Hematopoietic multipotent progenitor cell treated with erythropoietin and hydrocortisone succinate and interleukin-3 and kit ligand, for 4 days (in vitro differentiated cells): ENCODE measurements around the gene THSD4.
"Not testable (repeated sequence)": the region's sequence is repeated elsewhere in the genome, so short reads cannot be mapped to it uniquely, and the experiment has no call there.

Source experiments
- DNase-seq: peaks from one replicate; pipeline ENCODE4 v3.0.0-alpha.2; 2015

The THSD4 gene

DNA sequence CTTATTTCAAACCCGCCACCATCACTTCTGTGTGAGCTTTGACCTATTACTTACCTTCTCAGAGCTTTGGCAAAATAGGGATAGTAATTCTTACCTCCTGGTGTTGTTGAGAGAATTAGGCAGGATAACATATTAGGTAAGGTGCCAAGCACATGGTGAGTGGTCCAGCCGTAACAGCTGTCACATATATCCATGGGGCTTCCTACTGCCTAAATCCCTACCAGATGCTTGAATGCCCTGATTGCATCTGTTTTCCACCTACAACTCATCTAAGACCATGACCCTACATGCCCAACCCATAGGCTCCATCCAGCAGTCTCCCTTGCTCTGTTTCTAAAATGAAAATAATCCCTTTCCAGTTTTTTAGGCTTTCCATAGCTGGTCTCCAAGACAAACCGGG, 532.8 kb downstream of the THSD4 start:
- DNase-seq = no peak

DNA sequence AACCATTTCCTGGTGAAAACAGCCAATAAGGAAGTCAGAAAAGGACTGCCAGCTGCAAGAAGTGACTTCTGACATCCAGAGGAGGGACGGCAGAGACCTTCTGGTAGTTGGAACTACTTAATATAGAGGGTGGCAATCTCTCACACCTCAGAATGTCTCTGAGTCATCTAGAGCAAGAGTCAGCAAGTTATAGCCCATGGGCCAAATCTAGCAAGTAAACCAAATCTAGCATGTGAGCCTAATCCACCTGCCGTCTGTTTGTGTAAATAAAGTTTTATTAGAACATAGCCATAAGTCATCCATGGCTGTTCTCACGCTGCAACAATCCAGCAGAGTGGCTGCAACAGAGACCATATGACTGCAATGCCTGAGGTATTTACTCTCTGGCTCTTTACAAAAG, 534.6 kb downstream of the THSD4 start:
- no peak for DNase-seq

DNA sequence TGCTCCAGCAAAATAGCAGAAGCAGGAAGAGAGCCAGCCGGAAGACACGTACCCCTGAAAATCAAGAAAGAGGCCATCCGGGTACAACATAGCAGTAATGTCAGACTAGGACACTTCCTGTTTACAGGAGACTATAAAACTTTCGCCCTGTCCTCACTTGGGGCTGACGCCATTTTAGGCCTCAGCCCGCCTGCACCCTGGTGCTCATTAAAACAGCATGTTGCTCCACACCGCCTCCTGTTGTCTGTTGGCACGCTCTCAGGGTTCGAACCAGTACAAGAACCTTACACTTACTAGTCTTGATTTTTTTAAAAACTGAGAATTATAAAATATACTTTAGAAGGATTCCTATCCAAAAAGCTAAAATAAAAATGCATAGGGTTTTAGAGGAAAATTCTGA, 535.3 kb downstream of the THSD4 start:
- no peak for DNase-seq

DNA sequence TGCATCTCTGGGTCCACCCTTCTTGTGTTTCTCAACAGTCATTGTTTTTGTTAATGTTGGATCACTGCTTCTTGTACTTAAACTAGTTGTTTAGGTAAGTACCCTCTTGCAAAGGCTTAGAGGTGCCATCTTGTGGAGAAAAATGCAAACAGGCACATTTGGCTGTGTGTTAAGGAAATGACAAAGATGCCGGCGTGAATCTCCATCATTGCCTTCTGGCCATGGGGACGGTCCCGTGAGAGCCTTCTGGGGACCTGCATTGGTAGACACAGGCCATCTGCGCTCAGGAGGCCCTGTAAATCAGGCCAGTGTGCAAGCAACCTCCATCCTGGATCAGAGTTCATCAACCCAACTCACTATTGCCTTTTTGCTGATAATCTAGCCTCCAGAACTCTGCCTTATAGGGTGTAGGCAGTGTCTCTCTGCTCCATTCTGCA, 536.5 kb downstream of the THSD4 start:
- DNase-seq = peak; percentile 63

DNA sequence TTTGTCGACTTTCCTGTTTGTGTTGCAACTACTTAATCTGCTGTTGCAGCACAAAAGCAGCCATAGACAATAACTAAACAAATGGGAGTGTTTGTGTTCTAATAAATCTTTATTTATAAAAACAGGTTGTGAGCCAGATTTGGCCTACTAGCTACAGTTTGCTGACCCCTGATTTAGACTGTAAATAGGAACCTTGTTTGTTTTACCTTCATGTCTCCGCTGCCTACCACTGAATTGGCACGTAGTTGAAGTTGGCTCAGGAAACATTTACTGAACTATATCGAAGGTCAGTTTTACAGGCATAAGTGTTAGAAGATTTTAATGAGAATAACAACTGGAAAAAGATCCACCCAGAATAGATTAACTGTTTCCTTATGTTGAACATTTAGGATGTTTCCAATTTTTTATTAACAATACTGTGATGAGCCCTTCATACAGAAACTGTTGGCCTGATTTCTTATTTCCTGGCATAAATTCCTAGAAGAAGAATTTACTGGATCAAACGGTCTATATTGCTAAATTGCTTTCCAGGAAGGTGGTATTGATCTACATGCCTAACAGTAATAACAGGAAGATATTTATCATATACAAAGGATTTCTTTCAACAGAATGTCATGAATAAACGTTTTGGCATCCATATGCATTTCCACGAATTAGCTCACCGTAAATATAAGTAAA, 538.9 kb downstream of the THSD4 start:
- DNase-seq = no peak

DNA sequence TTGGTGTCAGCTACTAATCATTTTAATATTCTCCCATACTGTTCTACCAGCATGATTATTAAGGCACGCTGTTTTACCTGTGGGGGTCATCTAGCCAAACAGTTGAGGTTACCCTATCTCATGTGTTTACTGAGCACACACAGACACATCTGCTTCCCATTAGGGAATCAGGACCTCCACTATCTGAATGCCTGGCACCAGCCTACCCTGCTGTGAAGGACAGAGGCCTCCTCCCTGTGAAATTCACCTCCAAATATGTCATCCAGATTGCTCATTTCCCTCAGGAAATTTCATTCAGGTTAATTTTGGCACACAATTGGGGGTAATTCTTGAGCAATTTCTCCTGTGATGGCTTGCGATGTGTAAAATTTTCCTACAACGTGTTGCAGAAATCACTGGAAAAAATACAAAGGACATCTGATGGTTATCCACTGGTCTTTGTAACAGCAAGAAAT, 539.5 kb downstream of the THSD4 start:
- no peak for DNase-seq

DNA sequence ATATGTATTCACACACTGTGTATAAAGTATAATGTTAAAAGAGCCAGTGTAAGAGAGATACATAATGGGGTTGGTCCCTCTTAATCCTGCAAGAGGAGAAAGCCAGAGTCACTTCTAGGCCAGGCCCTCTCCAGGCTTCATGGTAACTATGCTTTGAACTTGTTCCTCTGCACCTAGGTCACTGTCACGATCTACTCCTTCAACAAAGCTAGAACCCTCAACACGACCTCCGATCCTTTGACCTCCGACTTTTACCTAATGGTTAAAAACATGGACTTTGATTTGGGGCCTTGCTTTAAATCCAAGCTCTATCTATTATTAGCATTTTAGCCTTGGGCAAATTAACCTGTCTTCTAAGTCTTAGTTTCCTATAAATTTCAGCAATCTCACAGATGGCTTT, 541.2 kb downstream of the THSD4 start:
- DNase-seq = no peak

DNA sequence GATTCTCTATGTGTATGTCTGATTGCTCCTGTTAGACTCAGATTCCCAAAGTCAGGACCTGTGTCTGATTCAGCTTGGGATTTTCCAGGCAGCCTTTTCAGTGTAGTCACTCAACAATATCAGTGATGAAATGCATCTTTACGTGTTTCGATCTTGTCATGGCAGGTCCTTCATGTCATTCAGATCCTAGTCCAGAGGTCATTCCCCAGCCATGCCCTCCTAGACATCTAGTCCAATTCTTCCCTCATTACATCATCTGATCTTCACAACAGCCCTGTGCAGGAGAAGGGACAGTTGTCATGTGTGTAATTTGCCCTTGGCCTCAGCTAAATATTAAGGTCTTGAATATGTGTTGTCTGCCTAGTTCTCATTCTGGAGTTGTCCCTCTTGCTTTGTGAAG, 541.9 kb downstream of the THSD4 start:
- no peak for DNase-seq

DNA sequence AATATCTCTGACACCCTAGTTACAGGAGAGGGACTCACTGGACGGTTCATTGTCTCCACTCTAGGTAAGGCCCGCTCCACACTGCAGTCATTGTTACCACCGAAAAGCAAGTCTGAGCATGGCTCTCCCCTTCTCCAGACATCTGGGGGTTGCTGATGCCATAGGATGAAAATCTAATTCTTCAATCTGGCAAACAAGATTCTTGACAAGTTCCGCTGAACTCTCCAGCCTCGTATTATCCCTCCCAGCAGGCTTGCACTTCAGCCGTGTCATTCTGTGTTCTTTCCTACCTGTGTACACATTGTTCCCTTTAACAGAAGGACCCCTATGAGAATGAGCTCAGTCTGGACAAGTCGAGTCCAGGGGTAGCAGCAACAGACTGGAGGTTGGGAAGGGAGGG, 542.8 kb downstream of the THSD4 start:
- no peak for DNase-seq

DNA sequence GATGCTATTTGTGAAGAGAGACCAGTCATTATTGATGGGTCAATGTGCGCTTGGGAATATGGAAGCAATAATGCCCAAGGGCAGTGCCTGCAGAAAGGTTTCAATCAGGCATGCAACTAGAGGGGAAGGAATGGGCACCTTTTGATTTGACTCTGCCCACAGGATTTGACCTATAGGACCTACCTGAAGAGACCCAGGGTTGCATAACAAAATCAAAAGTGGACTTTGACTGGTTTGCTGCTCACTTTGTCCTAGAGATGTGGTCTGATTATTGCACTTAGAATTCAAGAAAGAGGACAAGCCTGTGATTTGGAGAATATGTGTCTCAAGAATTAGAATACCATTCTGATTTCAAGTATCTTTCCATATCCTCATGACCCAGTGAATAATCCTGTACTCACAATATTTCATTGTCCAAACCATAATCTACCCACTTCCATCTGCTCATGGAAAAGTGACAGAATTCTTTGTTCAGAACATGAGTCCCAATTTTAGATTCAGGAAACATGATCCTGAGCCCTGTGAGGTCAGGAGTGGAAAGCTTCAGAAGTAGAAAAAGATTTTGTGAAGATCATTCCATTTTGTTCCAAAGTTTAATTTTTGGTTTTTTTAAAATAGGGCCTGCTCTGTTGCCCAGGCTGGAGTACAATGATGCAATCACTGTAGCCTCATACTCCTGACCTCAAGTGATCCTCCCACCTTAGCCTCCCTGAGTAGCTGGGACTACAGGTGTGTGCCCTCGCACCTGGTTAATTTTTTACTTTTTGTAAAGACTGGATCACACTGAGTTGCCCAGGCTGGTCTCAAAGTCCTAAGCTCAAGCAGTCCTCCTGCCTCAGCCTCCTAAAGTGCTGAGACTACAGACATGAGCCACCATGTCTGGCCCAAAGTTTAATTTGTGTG, 543.8 kb downstream of the THSD4 start:
- no peak for DNase-seq

DNA sequence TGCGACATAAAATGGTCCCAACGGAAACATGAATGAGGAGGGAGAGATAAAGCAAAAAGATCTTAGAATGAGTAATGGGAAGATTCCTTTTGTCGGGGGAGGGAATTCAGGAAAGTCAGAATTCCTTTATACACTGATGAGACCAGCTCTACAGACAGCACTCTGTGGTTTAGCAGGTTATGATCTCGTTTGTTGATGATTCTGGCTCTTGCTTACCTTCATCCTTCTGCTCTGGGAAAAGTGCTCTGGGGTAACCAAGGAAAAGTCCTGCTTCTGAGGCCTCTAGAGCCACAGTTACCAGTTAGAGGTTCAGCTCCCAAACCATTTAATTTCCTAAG, 544.4 kb downstream of the THSD4 start:
- no peak for DNase-seq

DNA sequence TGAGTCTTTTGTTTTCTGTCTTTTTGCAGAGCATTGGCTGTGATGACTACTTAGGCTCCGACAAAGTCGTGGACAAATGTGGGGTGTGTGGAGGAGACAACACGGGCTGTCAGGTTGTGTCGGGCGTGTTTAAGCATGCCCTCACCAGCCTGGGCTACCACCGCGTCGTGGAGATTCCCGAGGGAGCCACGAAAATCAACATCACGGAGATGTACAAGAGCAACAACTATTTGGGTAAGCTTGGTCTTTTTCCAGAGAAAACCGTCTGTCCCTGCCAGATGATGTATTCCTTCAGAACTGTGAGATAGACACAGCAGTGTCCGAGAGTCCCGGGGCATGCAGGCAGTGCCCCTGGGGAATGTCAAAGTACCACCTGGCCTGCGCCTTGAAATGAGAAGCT, 545.2 kb downstream of the THSD4 start:
- DNase-seq = no peak

DNA sequence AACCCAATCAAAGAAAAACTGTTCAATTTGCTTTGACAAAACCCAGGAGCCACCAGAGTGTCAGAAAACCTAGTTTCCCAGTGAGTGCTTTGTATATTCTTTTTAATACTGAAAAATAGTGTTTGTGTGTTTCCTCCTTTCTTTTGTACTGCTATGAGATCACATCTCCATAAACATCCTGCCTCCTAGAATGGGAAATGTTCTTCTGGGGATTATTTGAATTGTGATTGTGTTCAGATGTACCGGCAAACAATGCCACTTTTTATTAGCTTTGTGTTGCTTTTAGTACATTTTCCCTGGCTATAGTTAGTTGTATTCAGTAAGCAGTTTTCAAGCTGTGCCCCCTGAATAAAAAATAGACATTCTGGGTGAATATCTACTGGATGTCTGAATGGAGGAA, 547.0 kb downstream of the THSD4 start:
- no peak for DNase-seq

DNA sequence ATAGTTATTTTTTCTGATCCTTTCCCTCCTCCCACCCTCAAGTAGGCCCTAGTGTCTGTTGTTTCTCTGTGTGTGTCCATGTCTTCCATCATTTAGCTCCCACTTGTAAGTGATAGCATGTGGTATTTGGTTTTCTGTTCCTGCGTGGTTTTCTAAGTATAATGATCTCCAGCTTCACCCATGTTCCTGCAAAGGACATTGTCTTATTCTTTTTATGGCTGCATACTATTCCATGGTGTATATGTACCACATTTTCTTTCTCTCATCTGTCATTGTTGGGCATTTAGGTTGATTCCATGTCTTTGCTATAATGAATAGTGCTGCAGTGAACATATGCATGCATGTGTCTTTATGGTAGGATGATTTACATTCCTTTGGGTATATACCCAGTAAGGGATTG, 549.4 kb downstream of the THSD4 start:
- no peak for DNase-seq

DNA sequence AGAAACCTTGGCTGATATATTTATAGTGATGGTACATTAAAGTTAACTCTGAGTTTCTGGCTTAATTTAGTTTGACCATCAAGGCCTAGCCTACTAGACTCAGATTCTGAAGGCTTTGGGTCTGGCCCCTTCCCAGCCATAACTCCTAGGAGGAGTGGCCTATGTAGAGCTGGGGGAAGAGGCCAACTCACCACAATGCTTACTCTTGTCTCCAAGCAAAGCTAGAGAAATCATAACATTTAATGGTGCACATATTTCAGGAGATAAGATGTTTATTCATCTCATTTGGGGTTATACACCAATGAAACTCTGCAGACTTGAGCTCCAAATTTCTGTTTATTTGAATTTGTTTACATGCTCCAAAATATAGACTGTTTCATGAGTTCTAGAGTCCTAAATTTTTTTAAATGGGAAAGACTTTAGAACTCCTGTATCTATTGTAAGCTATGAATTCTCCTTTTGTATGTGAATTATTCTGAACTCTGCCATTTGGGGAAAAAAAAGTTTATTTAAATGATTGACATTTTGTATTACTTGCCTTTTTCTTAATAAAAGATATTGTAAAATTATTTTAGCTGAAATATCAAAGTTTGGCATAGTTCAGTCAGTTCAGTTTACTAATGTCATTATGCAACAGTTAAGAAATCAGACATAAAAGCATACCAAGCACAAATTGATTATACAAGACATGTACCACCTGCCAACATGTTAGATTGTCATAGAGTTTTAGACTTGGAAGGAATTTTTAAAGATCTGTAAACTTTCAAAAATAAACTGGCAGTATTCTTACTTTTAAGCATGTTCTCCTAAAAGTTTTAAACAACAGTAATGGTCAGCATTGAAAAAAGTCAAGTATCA, 551.7 kb downstream of the THSD4 start:
- DNase-seq = no peak

DNA sequence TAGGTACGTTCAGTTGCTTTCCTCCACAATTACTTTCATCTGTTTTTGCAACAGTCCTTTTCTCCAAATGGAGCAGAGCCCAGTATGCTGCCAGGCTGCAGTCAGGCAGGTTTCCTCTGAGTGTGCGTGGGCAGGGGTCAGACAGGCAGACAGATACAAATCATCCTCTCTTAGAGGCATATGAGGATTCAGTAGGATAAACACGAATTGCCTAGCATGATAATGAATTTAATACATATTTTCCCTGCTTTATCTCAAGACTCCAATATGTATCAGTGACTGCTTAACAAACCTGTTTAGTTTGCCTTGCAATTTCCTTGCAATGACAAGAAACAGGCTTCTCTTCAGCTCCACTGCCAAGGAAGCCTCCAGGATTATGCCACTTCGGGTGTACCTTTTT, 554.4 kb downstream of the THSD4 start:
- DNase-seq = no peak

DNA sequence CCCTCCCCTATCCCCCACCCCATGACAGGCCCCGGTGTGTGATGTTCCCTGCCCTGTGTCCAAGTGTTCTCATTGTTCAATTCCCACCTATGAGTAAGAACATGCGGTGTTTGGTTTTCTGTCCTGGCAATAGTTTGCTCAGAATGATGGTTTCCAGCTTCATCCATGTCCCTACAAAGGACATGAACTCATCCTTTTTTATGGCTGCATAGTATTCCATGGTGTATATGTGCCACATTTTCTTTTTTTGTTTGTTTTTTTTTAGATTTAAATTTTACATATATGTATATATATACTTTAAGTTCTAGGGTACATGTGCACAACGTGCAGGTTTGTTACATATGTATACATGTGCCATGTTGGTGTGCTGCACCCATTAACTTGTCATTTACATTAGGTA, 555.0 kb downstream of the THSD4 start:
- not testable (repeated sequence) for DNase-seq

DNA sequence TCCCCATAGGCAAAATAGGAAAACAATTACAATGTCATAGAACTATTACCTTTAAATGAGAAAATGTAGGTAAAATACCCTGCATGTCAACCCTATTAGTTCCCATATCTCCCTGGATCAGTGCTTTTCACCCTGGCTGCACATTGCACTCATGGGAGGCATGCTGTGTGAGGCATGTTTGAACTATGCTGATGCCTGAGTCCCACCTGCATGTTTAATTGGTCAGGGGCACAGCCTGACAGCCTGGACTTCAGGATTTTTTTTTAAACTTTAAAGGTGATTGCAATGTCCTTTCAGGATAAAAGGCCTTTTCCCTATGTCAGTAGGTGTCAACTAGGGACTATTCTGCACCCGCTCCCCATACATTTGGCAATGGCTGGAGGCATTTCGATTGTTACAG, 559.1 kb downstream of the THSD4 start:
- no peak for DNase-seq

DNA sequence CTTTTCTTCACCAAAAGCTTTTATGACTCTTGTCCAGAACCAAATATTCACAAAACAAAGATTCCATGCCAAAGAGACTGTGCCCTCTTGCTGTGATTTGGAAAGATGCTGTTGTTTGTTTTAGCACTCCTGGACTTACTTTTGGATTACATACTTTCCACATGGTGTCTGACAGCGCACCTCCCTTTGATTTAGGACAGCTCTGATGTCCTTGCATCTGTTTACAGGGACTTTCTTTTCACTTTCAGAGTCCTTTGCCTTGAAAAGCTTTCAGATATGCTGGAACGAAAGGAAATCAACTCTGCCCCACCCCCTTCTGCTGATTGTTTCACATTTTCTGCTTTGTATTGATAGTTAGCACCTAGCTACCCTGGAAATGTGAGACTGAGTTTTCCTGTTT, 562.1 kb downstream of the THSD4 start:
- no peak for DNase-seq

DNA sequence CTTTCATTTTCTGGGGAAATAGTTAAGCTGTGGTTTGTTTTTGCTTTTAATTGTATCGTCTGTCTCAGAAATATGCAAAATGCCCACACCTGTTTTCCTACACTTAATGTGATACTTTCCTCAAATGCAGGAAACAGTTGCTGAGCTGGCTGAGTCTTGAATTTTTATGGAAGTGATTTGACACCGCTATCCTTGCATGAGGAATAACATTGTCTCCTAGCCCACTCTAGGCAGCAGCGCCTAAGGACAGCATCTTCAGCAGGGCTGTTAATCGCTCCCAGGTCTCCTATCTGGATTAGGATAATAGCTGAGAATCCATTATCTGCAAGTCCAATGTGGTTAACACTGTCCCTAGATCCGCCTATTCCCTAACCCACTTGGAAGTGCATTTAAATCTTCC, 562.5 kb downstream of the THSD4 start:
- no peak for DNase-seq

DNA sequence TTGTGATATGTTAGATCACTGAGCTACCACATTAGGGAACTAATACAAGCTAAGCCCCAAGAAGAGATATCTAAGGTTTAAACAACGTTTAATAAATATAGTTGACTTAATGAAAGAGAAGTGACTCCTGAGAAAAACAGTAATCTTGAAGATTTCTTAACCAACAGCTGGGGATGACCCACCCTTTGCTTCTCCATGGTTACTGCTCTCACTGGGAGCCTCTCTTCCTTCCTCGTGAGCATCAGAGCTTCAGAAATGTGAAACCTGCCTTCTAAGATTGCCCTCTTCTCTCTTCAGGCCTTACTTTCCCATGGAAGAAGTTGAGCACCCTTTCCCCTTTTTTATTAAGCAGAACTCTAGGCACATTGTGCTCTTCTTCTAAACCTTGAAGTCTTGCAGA, 562.9 kb downstream of the THSD4 start:
- no peak for DNase-seq

DNA sequence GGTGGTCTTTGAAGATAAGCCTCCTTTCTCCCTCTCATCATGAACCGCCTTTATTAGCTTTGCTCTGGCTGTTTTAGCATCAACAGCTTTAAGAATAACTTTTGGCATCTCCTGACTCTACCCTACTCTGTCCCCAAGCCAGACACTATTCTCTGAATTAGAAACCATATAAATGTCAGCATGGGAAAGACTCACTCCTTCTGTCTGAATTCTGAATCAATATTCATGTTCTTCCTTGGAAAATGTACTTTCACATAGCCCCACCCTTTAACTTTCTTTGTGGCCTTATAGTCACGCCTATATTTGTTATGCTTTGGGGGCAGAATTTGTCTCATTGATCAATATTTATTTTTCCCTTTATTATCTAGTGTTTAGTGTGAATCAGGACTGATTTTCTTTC, 563.3 kb downstream of the THSD4 start:
- no peak for DNase-seq

DNA sequence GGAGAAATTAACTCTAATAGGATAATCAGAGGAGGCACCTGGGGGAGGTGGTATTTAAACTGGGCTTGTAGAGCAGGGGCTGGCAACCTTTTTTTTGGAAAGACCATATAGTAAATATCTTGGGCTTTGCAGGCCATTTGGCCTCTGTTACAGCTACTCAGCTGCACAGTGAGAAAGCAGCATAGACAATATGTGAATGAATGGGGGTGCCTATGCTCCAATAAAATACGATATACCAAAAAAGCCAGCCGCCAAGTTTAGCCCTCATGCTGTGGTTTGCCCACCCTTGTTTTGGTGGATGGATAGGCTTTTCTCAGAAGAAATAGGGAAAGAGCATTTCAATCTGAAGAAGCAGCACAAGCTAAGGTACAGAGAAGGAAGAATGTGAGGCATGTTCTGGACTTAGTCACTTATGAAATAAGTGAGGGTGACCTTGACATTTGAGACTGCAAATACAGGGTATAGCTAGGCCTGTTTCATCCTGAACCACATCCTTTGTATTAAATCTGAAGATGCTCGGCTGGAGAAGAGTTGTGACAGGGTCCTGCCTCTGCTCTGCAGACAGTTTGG, 564.0 kb downstream of the THSD4 start:
- DNase-seq = no peak
